AG04450 (cell line): Measurements from ENCODE around the gene RPL32. TPM values are rescaled to one million over a fixed set of nuclear protein-coding genes. Genes with fewer than 3 reads are reported as not detected.
"Not testable (repeated sequence)": the region's sequence is repeated elsewhere in the genome, so short reads cannot be mapped to it uniquely, and the experiment has no call there.

Source experiments
- CTCF ChIA-PET: fragments of 300-600, 350-600 bp; formaldehyde crosslinking; extraction: SDS; loops from one replicate; lab custom pipeline; 2022; ENCODE audit warnings: antibody characterized with exemption, inconsistent platforms; lab: Charles Lee
- POLR2A ChIA-PET: fragments of 350-600 bp; formaldehyde crosslinking; extraction: SDS; loops from one replicate; lab custom pipeline; 2021; ENCODE audit warnings: antibody characterized with exemption, inconsistent platforms; lab: Yijun Ruan, JAX
- DNase-seq: peaks from one replicate; pipeline ENCODE4 v3.0.0-alpha.2; 2011; ENCODE audit warnings: low read depth, low spot score
- H3K27ac ChIP-seq: one replicate; pipeline ENCODE4 v1.5.1; 2012; ENCODE audit warnings: low read depth, low read length, control low read depth
- H3K27me3 ChIP-seq: one replicate; pipeline ENCODE4 v1.6.0; 2012; ENCODE audit warnings: low read length; ENCODE audit not compliant: control insufficient read depth, insufficient read depth
- H3K4me3 ChIP-seq: 2 replicates; pipeline ENCODE4 v1.5.1; 2011; ENCODE audit warnings: mild to moderate bottlenecking, low read depth, low read length, control low read depth
- H3K9me3 ChIP-seq: 2 replicates; pipeline ENCODE4 v1.5.1; 2012; ENCODE audit warnings: low read length; ENCODE audit not compliant: control insufficient read depth, insufficient read depth
- CTCF ChIP-seq: IDR thresholded peaks from 2 replicates; pipeline ENCODE4 v1.5.1; 2011; ENCODE audit warnings: low read depth, low read length, control low read depth, inconsistent platforms
- polyA plus RNA-seq: library from polyadenylated mRNA; depleted of rRNA; stranded (reverse); fragments of >200 nt; gene quantifications from 2 replicates; pipeline ENCODE4 v1.2.3, GENCODE V29; 2011

Gene RPL32
- polyA plus RNA-seq, 1 experiment = 3,211 TPM

DNA sequence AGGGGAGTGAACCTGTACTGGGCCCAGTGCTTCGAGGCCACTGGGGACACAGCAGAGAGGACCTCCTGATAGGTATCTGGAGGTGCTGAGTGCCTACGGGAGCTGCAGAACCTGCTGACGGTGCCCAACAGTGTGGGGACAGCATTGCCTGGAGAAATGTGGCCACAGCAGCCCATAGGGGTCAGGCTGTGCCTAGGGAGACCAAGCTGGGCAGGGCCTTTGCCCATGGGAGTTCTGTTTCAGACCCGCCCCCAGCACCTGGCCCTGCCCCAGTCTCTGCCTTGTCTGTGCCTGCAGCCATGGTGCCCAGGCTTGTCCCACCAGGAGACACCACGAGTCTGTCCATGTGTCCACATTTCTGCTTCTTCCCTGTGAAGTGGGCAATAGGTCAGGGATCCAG lies 15.3 kb upstream of the RPL32 start:
- TF ChIP-seq CTCF = no peak
- Histone ChIP-seq H3K4me3 (no peak overlapping the region), H3K27ac (no peak overlapping the region), H3K27me3 (peaks cover 54% of the 10 kb centered on the region), H3K9me3 (no peaks in the 10 kb centered on the region)
- CTCF ChIA-PET = interaction anchor here (0.7 to 1.1 kb wide), 2 partner anchors 9 to 35 kb away, joined by 3 read pairs; no protein-coding TSS in a partner anchor
- POLR2A ChIA-PET = no interaction called here
- DNase-seq = no peak

- ChIA-PET CTCF (interaction anchor here (1.1 to 2.8 kb wide), 4 partner anchors 13 to 130 kb away, joined by 4 to 15 read pairs (median 4); partner anchors contain the start of gene RPL32), POLR2A (no interaction called here)
- H3K27ac ChIP-seq = no peak overlapping the region
These were observed 13.2 kb upstream of the RPL32 start for GRCh38 chr3:12854565-12854964.

DNA sequence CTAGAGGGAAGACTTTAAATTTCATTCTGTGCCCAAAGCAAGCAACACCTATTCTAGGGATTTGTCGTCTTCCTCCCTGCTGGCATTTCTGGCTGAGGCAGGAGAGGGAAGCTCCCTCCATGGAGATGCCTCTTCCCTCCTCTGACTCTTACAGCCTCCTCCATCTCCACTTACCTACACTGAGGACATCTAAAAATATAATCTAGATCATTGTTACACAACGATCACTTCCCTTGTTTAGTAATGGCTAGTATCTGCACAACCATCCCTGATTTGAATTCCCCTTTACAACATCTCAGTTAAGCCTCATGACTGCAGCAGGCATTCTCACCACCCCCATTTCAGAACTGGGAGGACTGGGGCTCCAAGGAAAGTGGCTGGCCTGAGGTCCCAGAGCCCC lies 12.5 kb upstream of the RPL32 start:
- H3K27me3 ChIP-seq = peaks cover 36% of the 10 kb centered on the region
- POLR2A ChIA-PET = interaction anchor here (0.6 to 0.7 kb wide), 2 partner anchors 12 to 59 kb away, joined by 3 read pairs; no protein-coding TSS in a partner anchor
- H3K4me3 ChIP-seq, H3K9me3 ChIP-seq, DNase-seq, H3K27ac ChIP-seq: not testable (repeated sequence)
- CTCF ChIA-PET = interaction anchor here (0.7 to 2.8 kb wide), 4 partner anchors 12 to 43 kb away, joined by 3 to 15 read pairs (median 4); partner anchors contain the start of gene RPL32

More at GRCh38 chr3:12854565-12854964, 13.2 kb upstream of the RPL32 start:
- Histone ChIP-seq H3K4me3 (no peak overlapping the region), H3K9me3 (no peaks in the 10 kb centered on the region), H3K27me3 (peaks cover 40% of the 10 kb centered on the region)
- no peak for TF ChIP-seq CTCF
- DNase-seq = no peak

- H3K27me3 ChIP-seq = peaks cover 25% of the 10 kb centered on the region
- ChIA-PET CTCF (interaction anchor here (0.6 to 2.4 kb wide), 4 partner anchors 10 to 127 kb away, joined by 3 to 28 read pairs (median 4); partner anchors contain the start of gene RPL32), POLR2A (interaction anchor here (0.6 to 2.5 kb wide), 2 partner anchors 11 to 13 kb away, joined by 3 to 8 read pairs; partner anchors contain the start of gene RPL32)
- no peak for TF ChIP-seq CTCF
- H3K27ac ChIP-seq = no peak overlapping the region
- H3K4me3 ChIP-seq = no peak overlapping the region
- no peaks in the 10 kb centered on the region for H3K9me3 ChIP-seq
- no peak for DNase-seq
These were observed 10.8 kb upstream of the RPL32 start for GRCh38 chr3:12852201-12852600.

DNA sequence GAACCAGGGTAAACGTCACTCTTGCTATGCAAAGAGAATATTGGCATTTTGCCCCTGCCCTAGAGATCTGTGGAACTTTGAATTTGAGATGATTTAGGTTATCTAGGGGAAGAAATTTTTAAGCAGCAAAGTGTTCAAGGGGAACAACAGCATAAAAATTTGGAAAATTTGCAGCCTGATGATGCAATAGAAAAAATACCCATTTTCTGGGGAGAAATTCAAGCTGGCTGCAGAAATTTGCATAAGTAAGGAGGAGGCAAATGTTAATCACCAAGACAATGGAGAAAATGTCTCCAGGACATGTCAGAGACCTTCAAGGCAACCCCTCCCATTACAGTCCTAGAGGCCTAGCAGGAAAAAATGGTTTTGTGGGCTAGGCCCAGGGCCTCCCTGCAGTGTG lies 4.4 kb upstream of the RPL32 start:
- CTCF ChIA-PET = no interaction called here
- no peak for DNase-seq
- H3K4me3 ChIP-seq = no peak overlapping the region

More for the DNA sequence above, 4.4 kb upstream of the RPL32 start:
- POLR2A ChIA-PET = interaction anchor here (0.7 kb wide), 1 partner anchor 1781 kb away, joined by 3 read pairs; no protein-coding TSS in a partner anchor
- no peak for TF ChIP-seq CTCF
- Histone ChIP-seq H3K9me3 (no peaks in the 10 kb centered on the region; the same call in 1 of the 2 replicates), H3K27me3 (no peaks in the 10 kb centered on the region), H3K27ac (no peak overlapping the region)
